B cell (primary cell): ENCODE data around the gene TEX52. TPM values are rescaled to one million over a fixed set of nuclear protein-coding genes. Genes with fewer than 3 reads are reported as not detected.

ENCODE experiments used
- ATAC-seq: fragments of 200-7000 bp; cut with Tn5 transposase; one replicate; pipeline ENCODE4 v1.10.0; 2021; ENCODE audit warnings: low read depth, mild to moderate bottlenecking, moderate number of reproducible peaks, moderate library complexity
- CTCF ChIA-PET: fragments of 350-600 bp; sonication (Branson Sonifier 250); formaldehyde crosslinking; loops from one replicate; lab custom pipeline; 2021; ENCODE audit warnings: antibody characterized with exemption, inconsistent platforms; lab: Charles Lee
- POLR2A ChIA-PET: fragments of 350-600 bp; sonication (Branson Sonifier 250); formaldehyde crosslinking; loops from one replicate; lab custom pipeline; 2021; ENCODE audit warnings: antibody characterized with exemption; lab: Charles Lee
- DNase-seq: peaks from one replicate; pipeline ENCODE4 v3.0.0; 2013
- H2AFZ ChIP-seq: 2 replicates; pipeline ENCODE4 v1.6.1; 2012; ENCODE audit warnings: mild to moderate bottlenecking, low read depth, low read length; ENCODE audit not compliant: insufficient read depth, poor library complexity, severe bottlenecking
- H3K27ac ChIP-seq, 2 donors: 1 replicate in 1 of 2; 2 replicates in 1 of 2; pipeline ENCODE4 v1.5.1; 2012 to 2013; ENCODE audit warnings: low read length in 2 of 2, mild to moderate bottlenecking in 2 of 2, moderate library complexity in 1 of 2
- H3K27me3 ChIP-seq, 4 experiments: fragments of 200-600 bp in 1 of 4; sonication (generic) in 1 of 4; replicated peaks in 1 of 4; 1 replicate in 2 of 4; 2 replicates in 2 of 4; pipeline versions ENCODE4 v1.6.1 to v1.7.0; 2013 to 2016; ENCODE audit warnings: low read length in 3 of 4, mild to moderate bottlenecking in 2 of 4, mixed read lengths in 1 of 4, moderate library complexity in 1 of 4; ENCODE audit not compliant: insufficient read depth in 4 of 4, control insufficient read depth in 3 of 4; ENCODE audit errors: control extremely low read depth in 1 of 4
- H3K36me3 ChIP-seq, 2 experiments: replicated peaks in 1 of 2; 1 replicate in 1 of 2; 2 replicates in 1 of 2; pipeline versions ENCODE4 v1.6.1 to v1.7.1; 2013; ENCODE audit warnings: low read length in 1 of 2; ENCODE audit not compliant: insufficient read depth in 2 of 2, control insufficient read depth in 1 of 2; ENCODE audit errors: control extremely low read depth in 1 of 2, extremely low read depth in 1 of 2
- H3K4me1 ChIP-seq, 2 donors: fragments of 200-600 bp in 1 of 2; sonication (generic) in 1 of 2; 1 replicate in 1 of 2; 2 replicates in 1 of 2; pipeline versions ENCODE4 v1.5.1 to v1.6.1; 2013 to 2017; ENCODE audit warnings: low read length in 2 of 2; ENCODE audit not compliant: control insufficient read depth in 2 of 2, insufficient read depth in 2 of 2
- H3K4me2 ChIP-seq: replicated peaks from 2 replicates; pipeline ENCODE3; 2012; ENCODE audit warnings: mild to moderate bottlenecking, low read depth, low read length; ENCODE audit not compliant: poor library complexity, severe bottlenecking
- H3K4me3 ChIP-seq, 5 experiments: fragments of 200-600 bp in 1 of 5; sonication (generic) in 1 of 5; 1 replicate in 3 of 5; 2 replicates in 2 of 5; pipeline versions ENCODE4 v1.5.1 to v1.7.0; 2011 to 2016; ENCODE audit warnings: low read length in 4 of 5, mild to moderate bottlenecking in 4 of 5, low read depth in 2 of 5, control low read depth in 1 of 5, moderate library complexity in 1 of 5; ENCODE audit not compliant: insufficient read depth in 1 of 5; ENCODE audit errors: control extremely low read depth in 1 of 5, extremely low read depth in 1 of 5
- H3K79me2 ChIP-seq: fragments of 200-600 bp; sonication (generic); one replicate; pipeline ENCODE4 v1.6.0; 2016; ENCODE audit warnings: low read length; ENCODE audit not compliant: control insufficient read depth, insufficient read depth
- H3K9ac ChIP-seq: fragments of 200-600 bp; sonication (generic); 2 replicates; pipeline ENCODE4 v1.6.1; 2017; ENCODE audit warnings: mild to moderate bottlenecking, low read length, moderate library complexity
- H3K9me3 ChIP-seq, 3 donors: one replicate each; pipeline versions ENCODE4 v1.6.1 to v1.7.1; 2013; ENCODE audit warnings: low read length in 2 of 3; ENCODE audit not compliant: control insufficient read depth in 2 of 3, insufficient read depth in 1 of 3; ENCODE audit errors: control extremely low read depth in 1 of 3
- H4K20me1 ChIP-seq: 2 replicates; pipeline ENCODE4 v1.6.0; 2012; ENCODE audit warnings: mild to moderate bottlenecking, low read length; ENCODE audit not compliant: insufficient read depth, control insufficient read depth, poor library complexity, severe bottlenecking
- H3K27ac Mint-ChIP-seq: one replicate; pipeline ENCODE4 v1.8.0; 2021; ENCODE audit warnings: mixed read lengths
- H3K27me3 Mint-ChIP-seq: one replicate; pipeline ENCODE4 v1.8.0; 2021; ENCODE audit warnings: mixed read lengths
- H3K4me1 Mint-ChIP-seq: one replicate; pipeline ENCODE4 v1.8.0; 2021; ENCODE audit warnings: mixed read lengths
- H3K4me3 Mint-ChIP-seq: one replicate; pipeline ENCODE4 v1.8.0; 2021; ENCODE audit warnings: mixed read lengths
- H3K9me3 Mint-ChIP-seq: one replicate; pipeline ENCODE4 v1.8.0; 2022; ENCODE audit warnings: mixed read lengths; ENCODE audit not compliant: insufficient read depth
- EZH2 ChIP-seq: IDR thresholded peaks from 2 replicates; pipeline ENCODE4 v1.6.1; 2012; ENCODE audit warnings: borderline replicate concordance, low read depth, mild to moderate bottlenecking, moderate library complexity, low read length; ENCODE audit not compliant: insufficient read depth, poor library complexity, severe bottlenecking
- WGBS: methylation state at CpG from one replicate; pipeline ENCODE4 v1.1.5; 2013; ENCODE audit warnings: missing lambda C conversion rate; ENCODE audit not compliant: insufficient coverage; 5-methylcytosine and 5-hydroxymethylcytosine counted together
- intact Hi-C: fragments of 100-400 bp; cut with micrococcal nuclease; formaldehyde crosslinking; loops from one replicate; pipeline ENCODE4 v1.10.0; 2022
- polyA plus RNA-seq: library from polyadenylated mRNA; depleted of rRNA; stranded (reverse); fragments of >200 nt; gene quantifications from 2 replicates; pipeline ENCODE4 v1.2.3, GENCODE V29; 2012
- total RNA-seq, 2 donors: library from RNA; stranded (reverse); fragments of 120-200 nt in 1 of 2; gene quantifications; 1 replicate in 1 of 2; 2 replicates in 1 of 2; pipeline versions ENCODE4 v1.2.3 to v1.2.4, GENCODE V29; 2013 to 2022
- TF ChIP-seq, protein P1 (sequence below): fragments of 200-600 bp; IDR thresholded peaks from one replicate; pipeline ENCODE4 v1.8.0; 2022; ENCODE audit warnings: antibody characterized with exemption, mild to moderate bottlenecking

TEX52 gene
- total and polyA plus RNA-seq, 2 donors (not counting 1 experiment from before 2014, with no cell fraction given) = not detected

DNA sequence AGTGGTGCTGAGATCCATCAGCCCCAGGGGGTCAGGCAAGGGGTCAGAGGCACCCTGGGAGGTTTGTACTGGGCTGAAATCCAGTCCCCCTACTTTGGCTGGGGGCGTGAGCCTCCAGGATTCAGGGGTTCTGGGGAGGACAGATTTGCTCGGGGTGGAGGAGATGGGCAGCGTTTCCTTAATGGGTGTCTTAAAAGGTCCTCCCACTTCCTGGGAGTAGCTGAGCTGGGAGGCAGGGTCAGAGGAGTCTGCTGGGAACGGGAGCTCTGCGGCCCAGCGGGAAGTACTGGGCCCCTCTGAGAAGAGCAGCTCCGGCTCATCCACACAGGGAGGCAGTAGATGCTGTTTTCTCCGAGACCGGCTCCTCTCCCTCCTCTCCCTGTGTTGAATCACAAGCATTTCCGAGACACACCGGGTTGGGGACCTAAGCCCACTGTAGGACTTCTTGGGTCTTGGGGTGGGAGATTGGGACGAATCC is 2.1 kb upstream of the TEX52 start:
- no peak overlapping the region for H3K4me3 Mint-ChIP-seq
- Histone ChIP-seq H3K36me3 (peaks cover 0 to 10% of the 10 kb centered on the region in 2 experiments), H3K79me2 (no peaks in the 10 kb centered on the region), H4K20me1 (no peaks in the 10 kb centered on the region), H2AFZ (no peak overlapping the region), H3K27ac (no peak overlapping the region), H3K27me3 (no peaks in the 10 kb centered on the region), H3K4me3 (no peak overlapping the region), H3K9ac (no peak overlapping the region), H3K9me3 (no peaks in the 10 kb centered on the region), H3K4me1 (no peaks in the 10 kb centered on the region), H3K4me2 (no peak overlapping the region)
- no peak overlapping the region for H3K27ac Mint-ChIP-seq
- CTCF ChIA-PET = no interaction called here
- no peaks in the 10 kb centered on the region for H3K27me3 Mint-ChIP-seq
- no peaks in the 10 kb centered on the region for H3K9me3 Mint-ChIP-seq
- ATAC-seq (no peak), DNase-seq (no peak)
- POLR2A ChIA-PET = no interaction called here
- H3K4me1 Mint-ChIP-seq = no peaks in the 10 kb centered on the region
- intact Hi-C loops = loop anchor here (10.0 kb wide), 1 partner anchor 176 kb away; no protein-coding TSS in a partner anchor
- TF ChIP-seq, protein P1, sequence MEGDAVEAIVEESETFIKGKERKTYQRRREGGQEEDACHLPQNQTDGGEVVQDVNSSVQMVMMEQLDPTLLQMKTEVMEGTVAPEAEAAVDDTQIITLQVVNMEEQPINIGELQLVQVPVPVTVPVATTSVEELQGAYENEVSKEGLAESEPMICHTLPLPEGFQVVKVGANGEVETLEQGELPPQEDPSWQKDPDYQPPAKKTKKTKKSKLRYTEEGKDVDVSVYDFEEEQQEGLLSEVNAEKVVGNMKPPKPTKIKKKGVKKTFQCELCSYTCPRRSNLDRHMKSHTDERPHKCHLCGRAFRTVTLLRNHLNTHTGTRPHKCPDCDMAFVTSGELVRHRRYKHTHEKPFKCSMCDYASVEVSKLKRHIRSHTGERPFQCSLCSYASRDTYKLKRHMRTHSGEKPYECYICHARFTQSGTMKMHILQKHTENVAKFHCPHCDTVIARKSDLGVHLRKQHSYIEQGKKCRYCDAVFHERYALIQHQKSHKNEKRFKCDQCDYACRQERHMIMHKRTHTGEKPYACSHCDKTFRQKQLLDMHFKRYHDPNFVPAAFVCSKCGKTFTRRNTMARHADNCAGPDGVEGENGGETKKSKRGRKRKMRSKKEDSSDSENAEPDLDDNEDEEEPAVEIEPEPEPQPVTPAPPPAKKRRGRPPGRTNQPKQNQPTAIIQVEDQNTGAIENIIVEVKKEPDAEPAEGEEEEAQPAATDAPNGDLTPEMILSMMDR = no peak
- no peak for TF ChIP-seq EZH2
- 97% methylated on average over 9 of the region's 12 CpGs for WGBS

DNA sequence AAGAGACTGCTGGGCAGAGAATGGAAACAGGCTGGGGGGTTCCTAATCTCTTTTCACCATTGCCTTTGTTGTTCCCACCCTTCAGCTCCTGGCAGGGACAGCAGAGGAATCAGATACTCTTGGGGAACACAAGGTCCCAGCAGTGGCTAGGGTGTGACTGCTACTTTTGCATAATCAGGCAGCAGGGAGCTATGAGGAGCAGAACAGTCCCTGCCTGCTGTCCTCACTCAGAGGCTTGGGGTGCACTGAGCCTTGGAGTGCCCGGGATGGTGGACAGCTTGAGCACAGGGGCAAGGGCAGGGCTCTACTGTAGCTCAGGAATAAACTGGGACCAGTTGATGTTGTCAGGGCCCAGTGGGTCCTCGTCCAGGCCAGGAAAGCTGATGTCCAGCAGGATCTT is 1.5 kb upstream of the TEX52 start:
- Histone ChIP-seq H3K27me3 (no peaks in the 10 kb centered on the region), H3K4me1 (no peaks in the 10 kb centered on the region), H3K4me3 (no peak overlapping the region), H3K27ac (no peak overlapping the region), H3K79me2 (no peaks in the 10 kb centered on the region), H3K4me2 (no peak overlapping the region), H3K36me3 (peaks cover 0 to 10% of the 10 kb centered on the region in 2 experiments), H2AFZ (no peak overlapping the region), H4K20me1 (no peaks in the 10 kb centered on the region), H3K9me3 (no peaks in the 10 kb centered on the region), H3K9ac (no peak overlapping the region)
- Mint-ChIP-seq H3K4me3 (no peak overlapping the region), H3K4me1 (no peaks in the 10 kb centered on the region), H3K27me3 (no peaks in the 10 kb centered on the region), H3K9me3 (no peaks in the 10 kb centered on the region), H3K27ac (no peak overlapping the region)
- TF ChIP-seq, protein P1 = no peak
- TF ChIP-seq EZH2 = no peak
- 100% methylated on average over 2 of the region's 2 CpGs for WGBS
- CTCF ChIA-PET = no interaction called here
- ATAC-seq (no peak), DNase-seq (no peak)
- POLR2A ChIA-PET = no interaction called here
- intact Hi-C loops = loop anchor here (10.0 kb wide), 1 partner anchor 176 kb away; no protein-coding TSS in a partner anchor
